WTC11 (cell line): Measurements from ENCODE around the gene PRKACB. TPM values are rescaled to one million over a fixed set of nuclear protein-coding genes. Genes with fewer than 3 reads are reported as not detected.
"Not testable (repeated sequence)": the region's sequence is repeated elsewhere in the genome, so short reads cannot be mapped to it uniquely, and the experiment has no call there.

ENCODE experiments used
- ATAC-seq: fragments of 200-7000 bp; cut with Tn5 transposase; 2 replicates; pipeline ENCODE4 v1.10.0; 2021; ENCODE audit warnings: mild to moderate bottlenecking, moderate library complexity
- CTCF ChIA-PET: fragments of 300-600 bp; sonication (Branson Sonifier 250); formaldehyde crosslinking; loops from one replicate; lab custom pipeline; 2021; ENCODE audit warnings: antibody characterized with exemption; lab: Charles Lee
- POLR2A ChIA-PET: fragments of 350-600 bp; sonication (Branson Sonifier 250); formaldehyde crosslinking; loops from one replicate; lab custom pipeline; 2021; ENCODE audit warnings: antibody characterized with exemption; lab: Charles Lee
- DNase-seq: peaks from one replicate; pipeline ENCODE4 v3.0.0; 2021; ENCODE audit warnings: low spot score
- H3K27ac Mint-ChIP-seq: 2 replicates; pipeline ENCODE4 v1.8.0; 2021; ENCODE audit warnings: mixed read lengths
- H3K27me3 Mint-ChIP-seq: 2 replicates; pipeline ENCODE4 v1.8.0; 2021; ENCODE audit warnings: low read depth, mild to moderate bottlenecking, moderate library complexity, mixed read lengths
- H3K36me3 Mint-ChIP-seq: 2 replicates; pipeline ENCODE4 v1.8.0; 2021; ENCODE audit warnings: mixed read lengths
- H3K4me1 Mint-ChIP-seq: 2 replicates; pipeline ENCODE4 v1.8.0; 2022; ENCODE audit warnings: mixed read lengths
- H3K4me3 Mint-ChIP-seq: 2 replicates; pipeline ENCODE4 v1.8.0; 2021; ENCODE audit warnings: mild to moderate bottlenecking, moderate library complexity, mixed read lengths
- H3K9me3 Mint-ChIP-seq: 2 replicates; pipeline ENCODE4 v1.8.0; 2021; ENCODE audit warnings: mixed read lengths
- CTCF ChIP-seq: fragments of 200-600 bp; IDR thresholded peaks from 2 replicates; pipeline ENCODE4 v1.8.0; 2022; ENCODE audit warnings: antibody characterized with exemption
- ELF4 ChIP-seq: sonication (generic); formaldehyde crosslinking; IDR thresholded peaks from 2 replicates; pipeline ENCODE4 v1.8.1; 2022; ENCODE audit warnings: low read depth, mild to moderate bottlenecking, moderate library complexity, missing genetic modification reagents
- FOXK1 ChIP-seq: sonication (generic); formaldehyde crosslinking; IDR thresholded peaks from 2 replicates; pipeline ENCODE4 v1.8.0; 2022; ENCODE audit warnings: mild to moderate bottlenecking, moderate library complexity, missing genetic modification reagents
- FOXP1 ChIP-seq: sonication (generic); formaldehyde crosslinking; IDR thresholded peaks from 2 replicates; pipeline ENCODE4 v1.8.0; 2022; ENCODE audit warnings: missing genetic modification reagents, mild to moderate bottlenecking, moderate library complexity, borderline replicate concordance
- GABPB1 ChIP-seq: sonication (generic); formaldehyde crosslinking; IDR thresholded peaks from 2 replicates; pipeline ENCODE4 v1.8.1; 2023; ENCODE audit warnings: mild to moderate bottlenecking, missing genetic modification reagents
- NFE2L1 ChIP-seq: sonication (generic); formaldehyde crosslinking; IDR thresholded peaks from 2 replicates; pipeline ENCODE4 v1.8.1; 2023; ENCODE audit warnings: missing genetic modification reagents
- RORB ChIP-seq: fragments of 250-450 bp; sonication (Bioruptor Pico); IDR thresholded peaks from 2 replicates; pipeline ENCODE4 v1.9.0; 2021; ENCODE audit warnings: mild to moderate bottlenecking
- SP1 ChIP-seq: sonication (generic); formaldehyde crosslinking; conservative IDR thresholded peaks from 2 replicates; pipeline ENCODE4 v1.8.1; 2022; ENCODE audit warnings: missing genetic modification reagents
- USF2 ChIP-seq: sonication (generic); formaldehyde crosslinking; IDR thresholded peaks from 2 replicates; pipeline ENCODE4 v1.8.1; 2023; ENCODE audit warnings: mild to moderate bottlenecking, missing genetic modification reagents, moderate library complexity
- ZNF138 ChIP-seq: sonication (generic); formaldehyde crosslinking; conservative IDR thresholded peaks from 2 replicates; pipeline ENCODE4 v1.8.1; 2022; ENCODE audit warnings: mild to moderate bottlenecking, moderate library complexity, missing genetic modification reagents
- ZNF232 ChIP-seq: sonication (generic); formaldehyde crosslinking; IDR thresholded peaks from 2 replicates; pipeline ENCODE4 v1.8.0; 2022; ENCODE audit warnings: mild to moderate bottlenecking, missing genetic modification reagents
- total RNA-seq: library from RNA; stranded (reverse); gene quantifications from 3 replicates; pipeline ENCODE4 v1.2.3, GENCODE V29; 2021
- TF ChIP-seq, protein P1 (sequence below): fragments of 250-450 bp; sonication (Bioruptor Pico); IDR thresholded peaks from 2 replicates; pipeline ENCODE4 v1.9.0; 2021; ENCODE audit warnings: mild to moderate bottlenecking
- TF ChIP-seq, protein P2 (sequence below): fragments of 250-450 bp; sonication (Bioruptor Pico); IDR thresholded peaks from 2 replicates; pipeline ENCODE4 v2.1.2; 2022; ENCODE audit warnings: mild to moderate bottlenecking, moderate library complexity
- TF ChIP-seq, protein P3 (sequence below): sonication (generic); formaldehyde crosslinking; IDR thresholded peaks from 2 replicates; pipeline ENCODE4 v1.8.1; 2022; ENCODE audit warnings: low read depth, missing genetic modification reagents, borderline replicate concordance
- TF ChIP-seq, protein P4 (sequence below): sonication (generic); formaldehyde crosslinking; IDR thresholded peaks from 2 replicates; pipeline ENCODE4 v1.8.1; 2023; ENCODE audit warnings: mild to moderate bottlenecking, missing genetic modification reagents, moderate library complexity

PRKACB gene
- total RNA-seq, 1 experiment from 2014 or later = 18.4 TPM

- Mint-ChIP-seq H3K4me3 (no peak overlapping the region), H3K9me3 (peaks cover 52% of the 10 kb centered on the region), H3K27ac (no peak overlapping the region), H3K4me1 (peaks cover 4% of the 10 kb centered on the region), H3K36me3 (peaks cover 33% of the 10 kb centered on the region), H3K27me3 (peaks cover 14% of the 10 kb centered on the region)
- TF ChIP-seq RORB (CRISPR knock-in tag) (no peak), ZNF232 (CRISPR knock-in tag) (no peak), NFE2L1 (CRISPR knock-in tag) (no peak), ZNF138 (CRISPR knock-in tag) (no peak), SP1 (CRISPR knock-in tag) (no peak), FOXK1 (CRISPR knock-in tag) (no peak), GABPB1 (CRISPR knock-in tag) (no peak), ELF4 (no peak), USF2 (no peak), CTCF (no peak), FOXP1 (CRISPR knock-in tag) (no peak)
- TF ChIP-seq, protein P1, sequence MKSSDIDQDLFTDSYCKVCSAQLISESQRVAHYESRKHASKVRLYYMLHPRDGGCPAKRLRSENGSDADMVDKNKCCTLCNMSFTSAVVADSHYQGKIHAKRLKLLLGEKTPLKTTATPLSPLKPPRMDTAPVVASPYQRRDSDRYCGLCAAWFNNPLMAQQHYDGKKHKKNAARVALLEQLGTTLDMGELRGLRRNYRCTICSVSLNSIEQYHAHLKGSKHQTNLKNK (CRISPR knock-in tag) = no peak
- TF ChIP-seq, protein P2, sequence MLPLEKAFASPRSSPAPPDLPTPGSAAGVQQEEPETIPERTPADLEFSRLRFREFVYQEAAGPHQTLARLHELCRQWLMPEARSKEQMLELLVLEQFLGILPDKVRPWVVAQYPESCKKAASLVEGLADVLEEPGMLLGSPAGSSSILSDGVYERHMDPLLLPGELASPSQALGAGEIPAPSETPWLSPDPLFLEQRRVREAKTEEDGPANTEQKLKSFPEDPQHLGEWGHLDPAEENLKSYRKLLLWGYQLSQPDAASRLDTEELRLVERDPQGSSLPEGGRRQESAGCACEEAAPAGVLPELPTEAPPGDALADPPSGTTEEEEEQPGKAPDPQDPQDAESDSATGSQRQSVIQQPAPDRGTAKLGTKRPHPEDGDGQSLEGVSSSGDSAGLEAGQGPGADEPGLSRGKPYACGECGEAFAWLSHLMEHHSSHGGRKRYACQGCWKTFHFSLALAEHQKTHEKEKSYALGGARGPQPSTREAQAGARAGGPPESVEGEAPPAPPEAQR (CRISPR knock-in tag) = no peak
- TF ChIP-seq, protein P3, sequence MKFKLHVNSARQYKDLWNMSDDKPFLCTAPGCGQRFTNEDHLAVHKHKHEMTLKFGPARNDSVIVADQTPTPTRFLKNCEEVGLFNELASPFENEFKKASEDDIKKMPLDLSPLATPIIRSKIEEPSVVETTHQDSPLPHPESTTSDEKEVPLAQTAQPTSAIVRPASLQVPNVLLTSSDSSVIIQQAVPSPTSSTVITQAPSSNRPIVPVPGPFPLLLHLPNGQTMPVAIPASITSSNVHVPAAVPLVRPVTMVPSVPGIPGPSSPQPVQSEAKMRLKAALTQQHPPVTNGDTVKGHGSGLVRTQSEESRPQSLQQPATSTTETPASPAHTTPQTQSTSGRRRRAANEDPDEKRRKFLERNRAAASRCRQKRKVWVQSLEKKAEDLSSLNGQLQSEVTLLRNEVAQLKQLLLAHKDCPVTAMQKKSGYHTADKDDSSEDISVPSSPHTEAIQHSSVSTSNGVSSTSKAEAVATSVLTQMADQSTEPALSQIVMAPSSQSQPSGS (CRISPR knock-in tag) = no peak
- TF ChIP-seq, protein P4, sequence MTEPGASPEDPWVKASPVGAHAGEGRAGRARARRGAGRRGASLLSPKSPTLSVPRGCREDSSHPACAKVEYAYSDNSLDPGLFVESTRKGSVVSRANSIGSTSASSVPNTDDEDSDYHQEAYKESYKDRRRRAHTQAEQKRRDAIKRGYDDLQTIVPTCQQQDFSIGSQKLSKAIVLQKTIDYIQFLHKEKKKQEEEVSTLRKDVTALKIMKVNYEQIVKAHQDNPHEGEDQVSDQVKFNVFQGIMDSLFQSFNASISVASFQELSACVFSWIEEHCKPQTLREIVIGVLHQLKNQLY = no peak
- POLR2A ChIA-PET = no interaction called here
- ATAC-seq (no peak), DNase-seq (no peak)
- CTCF ChIA-PET = no interaction called here
These were observed 142.0 kb downstream of the PRKACB start for GRCh38 chr1:84286071-84286470.

- H3K4me3 Mint-ChIP-seq, H3K27ac Mint-ChIP-seq, H3K4me1 Mint-ChIP-seq, DNase-seq, POLR2A ChIA-PET, CTCF ChIA-PET, ATAC-seq: not testable (repeated sequence)
- H3K36me3 Mint-ChIP-seq = peaks cover 33% of the 10 kb centered on the region
- peaks cover 17% of the 10 kb centered on the region for H3K27me3 Mint-ChIP-seq
- H3K9me3 Mint-ChIP-seq = peaks cover 61% of the 10 kb centered on the region
These were observed 143.3 kb downstream of the PRKACB start for GRCh38 chr1:84287389-84287788.

Other genes starting within 250 kb of the PRKACB start
- gene TTLL7, start 145.1 kb upstream of the PRKACB start, total RNA-seq = 5.9 to 7.9 TPM (median 7.7 TPM) in 3 replicates
- gene SAMD13, start 157.4 kb downstream of the PRKACB start, total RNA-seq = 1.8 to 2.9 TPM (median 2.3 TPM) in 3 replicates